MCF 10A (cell line): ENCODE data around the gene LRRC75A. TPM values are rescaled to one million over a fixed set of nuclear protein-coding genes. Genes with fewer than 3 reads are reported as not detected.

Experiments
- BruUV-seq: library from RNA; stranded (reverse); fragments of 400-500 nt; replicated peaks from 2 replicates; lab custom pipeline; 2021; lab: Mats Ljungman, UMichigan
- CTCF ChIA-PET: fragments of 300-600 bp; sonication (Branson Sonifier 250); formaldehyde crosslinking; extraction: SDS; loops from one replicate; lab custom pipeline; 2021; ENCODE audit warnings: antibody characterized with exemption, inconsistent platforms; lab: Yijun Ruan, JAX
- POLR2A ChIA-PET: fragments of 300-600, 350-650 bp; sonication (Branson Sonifier 250); formaldehyde crosslinking; extraction: SDS; loops from one replicate; lab custom pipeline; 2020; ENCODE audit warnings: antibody characterized with exemption, inconsistent platforms; lab: Yijun Ruan, JAX
- DNase-seq: peaks from one replicate; pipeline ENCODE4 v3.0.0-alpha.2; 2018; ENCODE audit not compliant: unreplicated experiment
- H3K27ac Mint-ChIP-seq: one replicate; pipeline ENCODE4 v1.8.0; 2022; ENCODE audit warnings: mild to moderate bottlenecking, low read depth, mixed read lengths; ENCODE audit not compliant: unreplicated experiment
- H3K27me3 Mint-ChIP-seq: one replicate; pipeline ENCODE4 v1.8.0; 2022; ENCODE audit warnings: mixed read lengths; ENCODE audit not compliant: insufficient read depth, unreplicated experiment
- H3K36me3 Mint-ChIP-seq: one replicate; pipeline ENCODE4 v1.8.0; 2022; ENCODE audit warnings: mild to moderate bottlenecking, moderate library complexity, mixed read lengths; ENCODE audit not compliant: insufficient read depth, unreplicated experiment
- H3K4me1 Mint-ChIP-seq: one replicate; pipeline ENCODE4 v1.8.0; 2022; ENCODE audit warnings: mixed read lengths; ENCODE audit not compliant: insufficient read depth, unreplicated experiment
- H3K4me3 Mint-ChIP-seq: one replicate; pipeline ENCODE4 v1.8.0; 2022; ENCODE audit warnings: mild to moderate bottlenecking, moderate library complexity, mixed read lengths; ENCODE audit not compliant: unreplicated experiment
- H3K9me3 Mint-ChIP-seq: one replicate; pipeline ENCODE4 v1.8.0; 2022; ENCODE audit warnings: mixed read lengths; ENCODE audit not compliant: unreplicated experiment
- intact Hi-C: fragments of 100-400 bp; cut with micrococcal nuclease; formaldehyde crosslinking; loops from 2 replicates; pipeline ENCODE4 v1.14.1; 2022
- total RNA-seq: library from RNA; stranded (reverse); gene quantifications from 2 replicates; pipeline ENCODE4 v1.2.3, GENCODE V29; 2022
- TF ChIP-seq, protein P1 (sequence below): fragments of 200-600 bp; IDR thresholded peaks from one replicate; pipeline ENCODE4 v1.8.0; 2022; ENCODE audit warnings: antibody characterized with exemption, mild to moderate bottlenecking; ENCODE audit not compliant: unreplicated experiment

The LRRC75A gene
- total RNA-seq, 1 experiment from 2014 or later, result 0.30 TPM

DNA sequence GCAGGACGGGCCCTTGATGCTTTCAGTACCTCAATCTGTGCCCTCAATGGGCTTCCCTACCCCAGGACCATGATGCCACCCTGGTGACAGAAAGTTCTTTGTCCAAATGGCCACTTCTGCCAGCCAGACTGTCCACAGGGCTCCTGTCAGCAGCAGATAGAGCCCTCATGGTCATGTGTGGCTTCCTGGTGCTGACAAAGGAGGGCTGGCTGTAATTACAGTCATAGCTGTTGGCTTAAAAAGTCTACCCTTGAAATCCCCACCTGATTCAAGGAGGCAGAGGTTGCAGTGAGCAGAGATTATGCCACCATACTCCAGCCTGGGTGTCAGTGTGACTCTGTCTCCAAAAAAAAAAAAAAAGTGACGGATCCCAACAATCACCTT is 73.3 kb downstream of the LRRC75A start:
- POLR2A ChIA-PET, result interaction anchor here (0.5 to 2.4 kb wide), 3 partner anchors 20 to 311 kb away, joined by 3 to 11 read pairs (median 4); no protein-coding TSS in a partner anchor
- CTCF ChIA-PET, result interaction anchor here (0.5 to 0.8 kb wide), 4 partner anchors 9 to 265 kb away, joined by 3 to 5 read pairs (median 4); no protein-coding TSS in a partner anchor
- H3K4me1 Mint-ChIP-seq, result peaks cover 9% of the 10 kb centered on the region
- peak overlapping the region; percentile 82 for H3K27ac Mint-ChIP-seq
- no peaks in the 10 kb centered on the region for H3K36me3 Mint-ChIP-seq
- no peaks in the 10 kb centered on the region for H3K27me3 Mint-ChIP-seq
- no peak for DNase-seq
- no peak overlapping the region for H3K4me3 Mint-ChIP-seq
- intact Hi-C loops, result no loop called here
- no TSS peak for BruUV-seq
- TF ChIP-seq, protein P1, sequence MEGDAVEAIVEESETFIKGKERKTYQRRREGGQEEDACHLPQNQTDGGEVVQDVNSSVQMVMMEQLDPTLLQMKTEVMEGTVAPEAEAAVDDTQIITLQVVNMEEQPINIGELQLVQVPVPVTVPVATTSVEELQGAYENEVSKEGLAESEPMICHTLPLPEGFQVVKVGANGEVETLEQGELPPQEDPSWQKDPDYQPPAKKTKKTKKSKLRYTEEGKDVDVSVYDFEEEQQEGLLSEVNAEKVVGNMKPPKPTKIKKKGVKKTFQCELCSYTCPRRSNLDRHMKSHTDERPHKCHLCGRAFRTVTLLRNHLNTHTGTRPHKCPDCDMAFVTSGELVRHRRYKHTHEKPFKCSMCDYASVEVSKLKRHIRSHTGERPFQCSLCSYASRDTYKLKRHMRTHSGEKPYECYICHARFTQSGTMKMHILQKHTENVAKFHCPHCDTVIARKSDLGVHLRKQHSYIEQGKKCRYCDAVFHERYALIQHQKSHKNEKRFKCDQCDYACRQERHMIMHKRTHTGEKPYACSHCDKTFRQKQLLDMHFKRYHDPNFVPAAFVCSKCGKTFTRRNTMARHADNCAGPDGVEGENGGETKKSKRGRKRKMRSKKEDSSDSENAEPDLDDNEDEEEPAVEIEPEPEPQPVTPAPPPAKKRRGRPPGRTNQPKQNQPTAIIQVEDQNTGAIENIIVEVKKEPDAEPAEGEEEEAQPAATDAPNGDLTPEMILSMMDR, result no peak
- no peaks in the 10 kb centered on the region for H3K9me3 Mint-ChIP-seq

DNA sequence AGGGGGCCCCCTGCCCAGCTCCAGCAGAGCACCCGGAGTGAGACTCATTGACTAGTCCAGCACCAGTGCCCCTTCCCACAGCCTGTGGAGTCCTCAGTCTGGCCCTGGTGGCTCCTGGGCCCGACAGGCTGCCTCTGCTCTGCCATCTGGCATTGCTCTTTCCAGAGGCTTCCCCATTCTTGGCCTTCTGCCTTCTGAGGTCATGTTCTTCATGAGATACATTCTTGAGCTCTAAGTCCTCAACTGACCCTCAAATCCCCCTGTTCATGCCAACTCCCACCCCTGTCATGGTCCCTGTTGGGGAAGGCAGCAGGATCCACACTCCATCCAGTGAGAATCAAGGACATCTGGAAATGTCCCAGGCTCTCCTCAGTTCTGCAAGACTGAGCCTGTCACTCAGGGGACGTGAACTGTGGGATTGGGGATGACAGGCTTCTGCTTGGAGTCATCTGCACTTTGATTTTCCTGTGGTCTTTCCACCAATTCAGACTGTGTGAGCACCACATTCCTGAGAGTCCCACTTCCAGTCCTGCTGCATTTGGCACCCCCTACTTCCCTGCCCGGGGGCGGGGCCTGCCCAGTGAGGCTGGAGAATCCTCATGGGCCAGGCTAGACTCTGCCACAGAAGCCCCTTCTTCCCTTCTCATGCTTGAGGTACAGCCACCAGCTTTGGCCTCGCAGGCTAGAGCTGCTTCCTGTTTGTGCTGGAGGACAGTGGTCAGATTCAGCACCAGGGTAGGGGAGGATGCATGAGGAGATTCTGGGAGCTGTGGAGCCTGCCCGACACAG is 73.9 kb downstream of the LRRC75A start:
- Mint-ChIP-seq H3K9me3 (no peaks in the 10 kb centered on the region), H3K27ac (no peak overlapping the region), H3K27me3 (no peaks in the 10 kb centered on the region), H3K36me3 (no peaks in the 10 kb centered on the region), H3K4me3 (no peak overlapping the region), H3K4me1 (peaks cover 9% of the 10 kb centered on the region)
- TF ChIP-seq, protein P1, result no peak
- intact Hi-C loops, result no loop called here
- ChIA-PET CTCF (interaction anchor here (0.6 to 0.8 kb wide), 2 partner anchors 10 kb away, joined by 3 to 5 read pairs; no protein-coding TSS in a partner anchor), POLR2A (interaction anchor here (0.7 to 2.4 kb wide), 3 partner anchors 10 to 21 kb away, joined by 4 to 11 read pairs (median 5); no protein-coding TSS in a partner anchor)
- no TSS peak for BruUV-seq
- no peak for DNase-seq

DNA sequence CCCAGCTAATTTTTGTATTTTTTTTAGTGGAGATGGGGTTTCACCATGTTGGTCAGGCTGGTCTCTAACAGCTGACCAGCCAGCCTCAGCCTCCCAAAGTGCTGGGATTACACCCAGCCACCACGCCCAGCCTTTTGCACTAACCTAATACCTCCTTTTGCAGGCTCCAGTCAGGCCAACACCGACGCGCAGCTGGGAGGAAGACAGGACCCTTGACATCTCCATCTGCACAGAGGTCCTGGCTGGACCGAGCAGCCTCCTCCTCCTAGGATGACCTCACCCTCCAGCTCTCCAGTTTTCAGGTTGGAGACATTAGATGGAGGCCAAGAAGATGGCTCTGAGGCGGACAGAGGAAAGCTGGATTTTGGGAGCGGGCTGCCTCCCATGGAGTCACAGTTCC is 74.6 kb downstream of the LRRC75A start:
- TF ChIP-seq, protein P1, result no peak
- Mint-ChIP-seq H3K4me3 (no peak overlapping the region), H3K27me3 (no peaks in the 10 kb centered on the region), H3K9me3 (no peaks in the 10 kb centered on the region), H3K4me1 (peaks cover 9% of the 10 kb centered on the region), H3K27ac (no peak overlapping the region), H3K36me3 (no peaks in the 10 kb centered on the region)
- intact Hi-C loops, result no loop called here
- POLR2A ChIA-PET, result interaction anchor here (0.7 to 2.4 kb wide), 3 partner anchors 10 to 21 kb away, joined by 4 to 11 read pairs (median 5); no protein-coding TSS in a partner anchor
- DNase-seq, result no peak
- CTCF ChIA-PET, result interaction anchor here (0.7 kb wide), 1 partner anchor 123 kb away, joined by 3 read pairs; no protein-coding TSS in a partner anchor
- no TSS peak for BruUV-seq
